IMR-90 (cell line): ENCODE results near the gene NXPH1. TPM values are rescaled to one million over a fixed set of nuclear protein-coding genes. Genes with fewer than 3 reads are reported as not detected.

Experiments
- ATAC-seq: fragments of 200-7000 bp; cut with Tn5 transposase; 2 replicates; pipeline ENCODE4 v1.9.1; 2020; ENCODE audit warnings: low read depth, mild to moderate bottlenecking, moderate library complexity
- BruUV-seq: library from RNA; stranded (reverse); fragments of 400-500 nt; replicated peaks from 2 replicates; lab custom pipeline; 2021; lab: Mats Ljungman, UMichigan
- CTCF ChIA-PET: fragments of 300-600 bp; formaldehyde crosslinking; extraction: SDS; loops from one replicate; lab custom pipeline; 2021; ENCODE audit warnings: antibody characterized with exemption; lab: Yijun Ruan, JAX
- POLR2A ChIA-PET: fragments of 300-600 bp; sonication (Branson Sonifier 250); formaldehyde crosslinking; loops from one replicate; lab custom pipeline; 2022; ENCODE audit warnings: antibody characterized with exemption; ENCODE audit not compliant: unreplicated experiment; lab: Charles Lee
- DNase-seq: peaks from one replicate; pipeline ENCODE4 v3.0.0; 2013
- H2AFZ ChIP-seq: replicated peaks from 2 replicates; pipeline ENCODE3; 2013; ENCODE audit warnings: low read length, mild to moderate bottlenecking; ENCODE audit not compliant: poor library complexity
- H2AK5ac ChIP-seq: 2 replicates; pipeline ENCODE4 v1.6.1; 2013; ENCODE audit warnings: low read depth, low read length, inconsistent platforms
- H2AK9ac ChIP-seq: replicated peaks from 2 replicates; pipeline ENCODE3; 2013; ENCODE audit warnings: mild to moderate bottlenecking, low read depth, low read length, moderate library complexity; ENCODE audit not compliant: poor library complexity
- H2BK120ac ChIP-seq: 2 replicates; pipeline ENCODE4 v1.6.1; 2013; ENCODE audit warnings: low read depth, low read length, inconsistent platforms
- H2BK15ac ChIP-seq: 3 replicates; pipeline ENCODE4 v1.6.1; 2013; ENCODE audit warnings: low read depth, low read length, inconsistent platforms
- H2BK20ac ChIP-seq: 2 replicates; pipeline ENCODE4 v1.6.1; 2013; ENCODE audit warnings: low read depth, mild to moderate bottlenecking, inconsistent platforms, low read length, moderate library complexity
- H2BK5ac ChIP-seq: 2 replicates; pipeline ENCODE4 v1.6.1; 2013; ENCODE audit warnings: mild to moderate bottlenecking, low read depth, low read length, inconsistent platforms; ENCODE audit not compliant: poor library complexity, severe bottlenecking
- H3K14ac ChIP-seq: replicated peaks from 2 replicates; pipeline ENCODE4 v1.6.1; 2013; ENCODE audit warnings: low read depth, low read length, inconsistent platforms
- H3K18ac ChIP-seq: 2 replicates; pipeline ENCODE4 v1.6.1; 2013; ENCODE audit warnings: low read depth, low read length, control low read depth
- H3K23ac ChIP-seq: 2 replicates; pipeline ENCODE4 v1.6.1; 2013; ENCODE audit warnings: low read depth, low read length, inconsistent platforms
- H3K27ac ChIP-seq: 2 replicates; pipeline ENCODE4 v1.5.1; 2013; ENCODE audit warnings: mild to moderate bottlenecking, control low read depth, low read length; ENCODE audit not compliant: insufficient read depth
- H3K27me3 ChIP-seq: 2 replicates; pipeline ENCODE4 v1.6.1; 2013; ENCODE audit warnings: low read length; ENCODE audit not compliant: control insufficient read depth, insufficient read depth
- H3K36me3 ChIP-seq: 2 replicates; pipeline ENCODE4 v1.6.1; 2013; ENCODE audit warnings: low read length, mixed read lengths; ENCODE audit not compliant: control insufficient read depth, insufficient read depth
- H3K4ac ChIP-seq: 2 replicates; pipeline ENCODE4 v1.6.1; 2013; ENCODE audit warnings: low read depth, low read length, inconsistent platforms
- H3K4me1 ChIP-seq: 2 replicates; pipeline ENCODE4 v1.6.1; 2013; ENCODE audit warnings: low read length, mixed read lengths; ENCODE audit not compliant: control insufficient read depth, insufficient read depth
- H3K4me2 ChIP-seq: 2 replicates; pipeline ENCODE4 v1.6.1; 2013; ENCODE audit warnings: low read depth, mild to moderate bottlenecking, control low read depth, low read length, moderate library complexity
- H3K4me3 ChIP-seq: 2 replicates; pipeline ENCODE4 v1.5.1; 2013; ENCODE audit warnings: low read depth, mild to moderate bottlenecking, control low read depth, low read length, moderate library complexity; ENCODE audit not compliant: insufficient read depth
- H3K56ac ChIP-seq: 2 replicates; pipeline ENCODE4 v1.6.1; 2013; ENCODE audit warnings: low read length, inconsistent platforms; ENCODE audit not compliant: insufficient read depth; ENCODE audit errors: extremely low read depth
- H3K79me1 ChIP-seq, 2 experiments: 2 replicates each; pipeline ENCODE4 v1.6.1; 2013; ENCODE audit warnings: low read length in 2 of 2, inconsistent platforms in 1 of 2, low read depth in 1 of 2
- H3K9ac ChIP-seq: 2 replicates; pipeline ENCODE4 v1.6.1; 2013; ENCODE audit warnings: low read depth, low read length, control low read depth
- H3K9me1 ChIP-seq: 2 replicates; pipeline ENCODE4 v1.6.1; 2013; ENCODE audit warnings: low read length, inconsistent platforms; ENCODE audit not compliant: insufficient read depth
- H3K9me3 ChIP-seq: 2 replicates; pipeline ENCODE4 v1.6.1; 2013; ENCODE audit warnings: low read length; ENCODE audit not compliant: control insufficient read depth, insufficient read depth
- H4K20me1 ChIP-seq: 2 replicates; pipeline ENCODE4 v1.6.1; 2013; ENCODE audit warnings: low read length, inconsistent platforms; ENCODE audit not compliant: insufficient read depth
- H4K5ac ChIP-seq: 2 replicates; pipeline ENCODE4 v1.6.1; 2013; ENCODE audit warnings: mild to moderate bottlenecking, low read depth, low read length, control low read depth
- H4K8ac ChIP-seq, 2 experiments: 2 replicates each; pipeline ENCODE4 v1.6.1; 2013; ENCODE audit warnings: low read depth in 2 of 2, low read length in 2 of 2, control low read depth in 1 of 2, inconsistent platforms in 1 of 2
- H4K91ac ChIP-seq: 2 replicates; pipeline ENCODE4 v1.6.1; 2013; ENCODE audit warnings: low read depth, low read length, inconsistent platforms; ENCODE audit not compliant: insufficient read depth
- BHLHE40 ChIP-seq: fragments of 150-350 bp; IDR thresholded peaks from 2 replicates; pipeline ENCODE4 v1.6.1; 2016; ENCODE audit warnings: mild to moderate bottlenecking, low read depth, low read length
- MAFK ChIP-seq: IDR thresholded peaks from 2 replicates; pipeline ENCODE4 v1.6.1; 2012; ENCODE audit warnings: low read depth, low read length, improper control_type of control experiment
- MAZ ChIP-seq: IDR thresholded peaks from 2 replicates; pipeline ENCODE4 v1.6.1; 2012; ENCODE audit warnings: low read depth, mild to moderate bottlenecking, low read length, improper control_type of control experiment, moderate library complexity, borderline replicate concordance
- MXI1 ChIP-seq: IDR thresholded peaks from 2 replicates; pipeline ENCODE4 v1.6.1; 2012; ENCODE audit warnings: low read depth, mild to moderate bottlenecking, low read length, moderate library complexity, borderline replicate concordance
- NFE2L2 ChIP-seq: fragments of 150-350 bp; IDR thresholded peaks from 2 replicates; pipeline ENCODE4 v1.6.1; 2016; ENCODE audit warnings: low read depth, mild to moderate bottlenecking, low read length
- POLR2A ChIP-seq: IDR thresholded peaks from 2 replicates; pipeline ENCODE4 v1.6.1; 2012; ENCODE audit warnings: mild to moderate bottlenecking, low read depth, low read length
- RAD21 ChIP-seq: IDR thresholded peaks from 2 replicates; pipeline ENCODE4 v1.6.1; 2012; ENCODE audit warnings: low read length, improper control_type of control experiment
- RFX5 ChIP-seq: IDR thresholded peaks from 2 replicates; pipeline ENCODE4 v1.8.0; 2012; ENCODE audit warnings: low read depth, mild to moderate bottlenecking, low read length, moderate library complexity
- SMC3 ChIP-seq: fragments of 150-350 bp; IDR thresholded peaks from 2 replicates; pipeline ENCODE4 v1.6.1; 2016; ENCODE audit warnings: low read depth, mild to moderate bottlenecking, antibody characterized with exemption, low read length, moderate library complexity
- WGBS, 2 experiments: methylation state at CpG; one replicate each; pipeline versions ENCODE4 v1.1.5 to v1.1.7; 2013; ENCODE audit warnings: missing lambda C conversion rate in 2 of 2; ENCODE audit not compliant: insufficient read length in 1 of 2; ENCODE audit errors: extremely low coverage in 2 of 2; 5-methylcytosine and 5-hydroxymethylcytosine counted together
- dilution Hi-C: fragments of 300-500 bp; cut with HindIII; formaldehyde crosslinking; loops from one replicate; pipeline ENCODE4 v1.14.3; 2018; ENCODE audit warnings: low sequenced_read_pairs; ENCODE audit not compliant: unreplicated experiment
- in situ Hi-C: fragments of 300-500 bp; cut with MboI; formaldehyde crosslinking; loops from 3 replicates; pipeline ENCODE4 v1.14.3; 2019; ENCODE audit warnings: low sequenced_read_pairs, inconsistent platforms, mixed read lengths
- intact Hi-C: fragments of 100-400 bp; cut with micrococcal nuclease; formaldehyde crosslinking; loops from 2 replicates; pipeline ENCODE4 v1.10.0; 2022
- polyA plus RNA-seq, 3 experiments: library from polyadenylated mRNA; depleted of rRNA; stranded (reverse); fragments of >200 nt; gene quantifications; 2 replicates each; pipeline ENCODE4 v1.2.3, GENCODE V29; 2012; ENCODE audit warnings: low replicate concordance in 1 of 3
- total RNA-seq: library from RNA; depleted of rRNA; stranded (reverse); fragments of >200 nt; gene quantifications from 2 replicates; pipeline ENCODE4 v1.2.3, GENCODE V29; 2012
- TF ChIP-seq, protein P1 (sequence below): conservative IDR thresholded peaks from 2 replicates; pipeline ENCODE4 v1.5.1; 2012; ENCODE audit warnings: mild to moderate bottlenecking, low read depth, low read length, improper control_type of control experiment
- TF ChIP-seq, protein P2 (sequence below): fragments of 150-350 bp; IDR thresholded peaks from 2 replicates; pipeline ENCODE4 v1.6.1; 2017; ENCODE audit warnings: mild to moderate bottlenecking, antibody characterized with exemption, low read length, low read depth
- TF ChIP-seq, protein P3 (sequence below): fragments of 150-350 bp; IDR thresholded peaks from 2 replicates; pipeline ENCODE4 v1.6.1; 2016; ENCODE audit warnings: low read depth, mild to moderate bottlenecking, low read length, moderate library complexity, borderline replicate concordance

The NXPH1 gene
- total and polyA plus RNA-seq, 2 of the 4 experiments (the other 2 are of a cell fraction): not detected

DNA sequence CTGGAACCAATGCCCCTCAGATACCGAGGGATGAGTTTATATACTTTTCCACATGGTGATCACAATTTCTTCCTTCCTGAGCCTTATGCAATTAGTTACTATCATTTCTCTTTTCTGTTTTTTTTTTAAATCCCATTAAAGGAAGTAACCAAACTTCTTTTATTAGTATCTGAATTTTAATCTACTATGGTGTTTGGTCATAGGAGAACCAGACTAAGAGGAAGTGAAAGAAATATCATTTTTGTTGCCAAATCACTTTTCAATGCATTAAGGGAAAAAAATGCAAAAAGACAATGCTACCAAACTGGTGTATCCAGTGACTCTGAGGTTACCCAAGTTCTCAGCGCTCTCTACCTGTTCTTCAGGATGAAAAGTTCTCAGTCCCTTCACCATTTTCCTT, 167.7 kb downstream of the NXPH1 start:
- H3K4me3 ChIP-seq: no peak overlapping the region
- H4K20me1 ChIP-seq: no peaks in the 10 kb centered on the region
- no peak overlapping the region for H3K18ac ChIP-seq
- no peaks in the 10 kb centered on the region for H3K36me3 ChIP-seq
- no peak overlapping the region for H3K4ac ChIP-seq
- no peak overlapping the region for H4K5ac ChIP-seq
- H2BK5ac ChIP-seq: no peak overlapping the region
- H3K9me1 ChIP-seq: no peaks in the 10 kb centered on the region
- H2AK9ac ChIP-seq: no peak overlapping the region
- H4K91ac ChIP-seq: no peak overlapping the region
- no peak for ATAC-seq
- no peaks in the 10 kb centered on the region for H3K27me3 ChIP-seq
- no CpG with 5 or more reads among the region's 2 CpGs for WGBS, 2 experiments
- H3K4me1 ChIP-seq: no peaks in the 10 kb centered on the region
- H3K23ac ChIP-seq: no peak overlapping the region
- ChIA-PET CTCF (no interaction called here), POLR2A (no interaction called here)
- no peak overlapping the region for H3K56ac ChIP-seq
- no peak overlapping the region for H4K8ac ChIP-seq
- H3K9me3 ChIP-seq: peaks cover 5% of the 10 kb centered on the region
- H3K9ac ChIP-seq: no peak overlapping the region
- TF ChIP-seq, protein P1, sequence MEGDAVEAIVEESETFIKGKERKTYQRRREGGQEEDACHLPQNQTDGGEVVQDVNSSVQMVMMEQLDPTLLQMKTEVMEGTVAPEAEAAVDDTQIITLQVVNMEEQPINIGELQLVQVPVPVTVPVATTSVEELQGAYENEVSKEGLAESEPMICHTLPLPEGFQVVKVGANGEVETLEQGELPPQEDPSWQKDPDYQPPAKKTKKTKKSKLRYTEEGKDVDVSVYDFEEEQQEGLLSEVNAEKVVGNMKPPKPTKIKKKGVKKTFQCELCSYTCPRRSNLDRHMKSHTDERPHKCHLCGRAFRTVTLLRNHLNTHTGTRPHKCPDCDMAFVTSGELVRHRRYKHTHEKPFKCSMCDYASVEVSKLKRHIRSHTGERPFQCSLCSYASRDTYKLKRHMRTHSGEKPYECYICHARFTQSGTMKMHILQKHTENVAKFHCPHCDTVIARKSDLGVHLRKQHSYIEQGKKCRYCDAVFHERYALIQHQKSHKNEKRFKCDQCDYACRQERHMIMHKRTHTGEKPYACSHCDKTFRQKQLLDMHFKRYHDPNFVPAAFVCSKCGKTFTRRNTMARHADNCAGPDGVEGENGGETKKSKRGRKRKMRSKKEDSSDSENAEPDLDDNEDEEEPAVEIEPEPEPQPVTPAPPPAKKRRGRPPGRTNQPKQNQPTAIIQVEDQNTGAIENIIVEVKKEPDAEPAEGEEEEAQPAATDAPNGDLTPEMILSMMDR: no peak
- TF ChIP-seq RAD21: no peak
- TF ChIP-seq, protein P2, sequence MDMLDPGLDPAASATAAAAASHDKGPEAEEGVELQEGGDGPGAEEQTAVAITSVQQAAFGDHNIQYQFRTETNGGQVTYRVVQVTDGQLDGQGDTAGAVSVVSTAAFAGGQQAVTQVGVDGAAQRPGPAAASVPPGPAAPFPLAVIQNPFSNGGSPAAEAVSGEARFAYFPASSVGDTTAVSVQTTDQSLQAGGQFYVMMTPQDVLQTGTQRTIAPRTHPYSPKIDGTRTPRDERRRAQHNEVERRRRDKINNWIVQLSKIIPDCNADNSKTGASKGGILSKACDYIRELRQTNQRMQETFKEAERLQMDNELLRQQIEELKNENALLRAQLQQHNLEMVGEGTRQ: no peak
- no peak for TF ChIP-seq BHLHE40
- TF ChIP-seq NFE2L2: no peak
- no peak for TF ChIP-seq SMC3
- TF ChIP-seq POLR2A: no peak
- TF ChIP-seq, protein P3, sequence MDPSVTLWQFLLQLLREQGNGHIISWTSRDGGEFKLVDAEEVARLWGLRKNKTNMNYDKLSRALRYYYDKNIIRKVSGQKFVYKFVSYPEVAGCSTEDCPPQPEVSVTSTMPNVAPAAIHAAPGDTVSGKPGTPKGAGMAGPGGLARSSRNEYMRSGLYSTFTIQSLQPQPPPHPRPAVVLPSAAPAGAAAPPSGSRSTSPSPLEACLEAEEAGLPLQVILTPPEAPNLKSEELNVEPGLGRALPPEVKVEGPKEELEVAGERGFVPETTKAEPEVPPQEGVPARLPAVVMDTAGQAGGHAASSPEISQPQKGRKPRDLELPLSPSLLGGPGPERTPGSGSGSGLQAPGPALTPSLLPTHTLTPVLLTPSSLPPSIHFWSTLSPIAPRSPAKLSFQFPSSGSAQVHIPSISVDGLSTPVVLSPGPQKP: no peak
- no peak for TF ChIP-seq MAZ
- no peak for TF ChIP-seq RFX5
- no peak for TF ChIP-seq MAFK
- TF ChIP-seq MXI1: no peak
- in situ Hi-C loops (no loop called here), dilution Hi-C loops (no loop called here), intact Hi-C loops (no loop called here)
- no peak overlapping the region for H2AK5ac ChIP-seq
- BruUV-seq: no TSS peak
- no peak overlapping the region for H2BK15ac ChIP-seq
- no peak overlapping the region for H3K27ac ChIP-seq
- no peak overlapping the region for H3K4me2 ChIP-seq
- H2AFZ ChIP-seq: no peak overlapping the region
- no peaks in the 10 kb centered on the region for H3K79me1 ChIP-seq
- H2BK20ac ChIP-seq: no peak overlapping the region
- no peak overlapping the region for H2BK120ac ChIP-seq
- H3K14ac ChIP-seq: no peak overlapping the region
- no peak for DNase-seq
